Stimulated activated CD4-positive, alpha-beta T cell treated with anti-CD3 and anti-CD28 coated beads, Interleukin-4, amount 100 ng/mL, for 4 hours (primary cell): Measurements from ENCODE around the gene MYO1D.
"Not testable (repeated sequence)": the region's sequence is repeated elsewhere in the genome, so short reads cannot be mapped to it uniquely, and the experiment has no call there.

Experiments used
- DNase-seq, 2 experiments: peaks; one replicate each; pipeline ENCODE4 v3.0.0-alpha.2; 2020

Gene MYO1D

GRCh38 chr17:32564325-32564724 is 312.6 kb downstream of the MYO1D start:
- DNase-seq: no peak

DNA sequence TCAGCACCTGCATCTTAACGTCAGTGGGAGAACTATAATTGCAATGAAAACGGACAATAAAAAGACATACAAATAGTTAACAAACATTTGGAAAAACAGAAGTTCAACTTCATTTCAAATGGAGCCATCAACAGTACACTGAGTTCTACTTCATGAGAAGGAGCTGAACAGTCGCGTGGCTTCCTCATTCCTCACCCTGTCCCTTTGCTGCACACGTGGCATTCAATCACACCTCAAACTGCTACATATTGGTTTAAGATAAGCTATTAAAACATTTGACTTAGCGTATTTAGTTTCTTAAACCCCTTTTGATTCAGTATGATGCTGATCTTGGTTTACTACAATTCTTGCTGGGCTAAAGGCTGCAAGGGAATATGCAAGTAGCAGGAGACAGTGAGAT is 313.3 kb downstream of the MYO1D start:
- no peak for DNase-seq

DNA sequence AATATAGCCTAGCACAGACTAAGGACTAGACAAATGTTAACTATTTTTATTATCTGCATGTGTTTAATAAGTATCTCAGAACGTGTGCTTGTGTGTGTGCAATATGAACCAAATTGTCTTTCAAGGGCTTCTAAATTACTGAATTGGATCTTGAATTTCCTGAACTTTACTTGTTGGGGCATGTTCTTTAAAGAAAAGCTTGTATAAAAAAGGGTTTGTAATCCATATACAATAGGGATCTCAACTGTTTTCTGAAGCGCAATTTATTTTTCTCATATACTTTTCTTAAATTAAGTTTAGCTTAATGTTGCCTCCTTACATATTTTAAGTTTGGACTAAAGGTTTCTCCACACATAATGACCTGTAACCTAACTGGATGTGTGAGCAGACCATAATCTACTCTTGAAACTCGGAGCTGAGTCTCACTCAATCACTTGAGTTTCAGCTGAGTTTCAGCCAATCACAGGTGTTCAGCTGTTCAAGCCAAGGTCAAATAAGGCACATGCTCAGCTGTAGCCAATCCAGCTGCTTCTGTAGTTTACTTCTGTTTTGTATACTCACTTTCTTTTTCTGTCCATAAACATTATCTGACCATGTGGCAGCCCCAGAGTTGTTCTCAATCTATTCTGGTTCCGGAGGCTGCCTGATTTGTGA is 317.8 kb downstream of the MYO1D start:
- DNase-seq: no peak

- no peak for DNase-seq
These were observed 318.5 kb downstream of the MYO1D start for GRCh38 chr17:32558326-32558955.

DNA sequence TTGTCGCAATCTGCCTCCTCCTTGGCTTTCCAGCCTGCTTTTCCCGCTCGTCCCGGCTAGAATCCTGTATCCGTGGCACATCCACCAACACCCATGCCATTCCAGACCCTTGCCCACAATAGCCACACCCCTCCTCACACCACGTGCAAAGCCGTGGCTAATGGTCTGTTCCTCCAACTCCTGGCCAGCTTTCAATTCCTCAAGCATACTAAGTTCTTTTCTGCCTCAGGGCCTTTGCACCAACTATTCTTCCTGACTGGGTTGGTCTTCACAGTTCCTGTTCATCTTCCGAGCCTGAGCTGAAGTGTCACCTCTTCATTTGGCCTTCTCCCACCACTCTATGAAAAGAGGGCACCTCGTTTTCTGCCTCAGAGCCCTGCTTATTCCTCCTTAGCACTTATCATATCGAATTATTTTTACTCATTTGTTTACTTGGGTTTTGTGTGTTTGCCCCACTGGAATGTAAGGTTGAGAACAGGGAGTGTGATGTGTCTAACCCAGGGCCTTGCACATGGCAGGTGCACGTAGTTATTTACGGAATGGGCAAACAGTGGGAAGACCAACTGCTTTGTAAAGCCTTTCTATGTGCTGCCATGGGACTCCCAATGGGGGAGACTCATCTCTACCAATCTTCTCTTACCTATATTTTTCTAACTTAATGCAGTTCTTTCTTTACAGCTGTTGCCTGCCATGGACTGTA is 321.2 kb downstream of the MYO1D start:
- DNase-seq: no peak

GRCh38 chr17:32553168-32553567 is 323.8 kb downstream of the MYO1D start:
- DNase-seq: peak in 1 of 2 experiments; percentile 5

DNA sequence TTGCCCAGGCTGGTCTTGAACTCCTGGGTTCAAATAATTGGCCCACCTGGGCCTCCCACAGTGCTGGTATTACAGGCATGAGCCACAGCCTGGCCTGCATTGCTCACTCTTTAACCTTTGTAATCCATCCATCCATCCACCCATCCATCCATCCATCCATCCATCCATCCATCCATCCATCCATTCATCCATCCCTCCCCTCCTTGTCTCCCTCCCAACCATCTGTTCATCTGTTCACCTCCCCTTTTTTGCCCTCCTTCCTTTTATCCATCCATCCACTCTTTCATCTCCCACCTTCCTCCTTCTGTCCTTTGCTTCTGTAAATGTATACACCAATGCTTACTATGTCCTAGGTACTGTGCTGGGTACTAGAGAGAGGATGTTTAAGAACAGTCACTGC is 324.6 kb downstream of the MYO1D start:
- DNase-seq: no peak

GRCh38 chr17:32551186-32551955 is 325.6 kb downstream of the MYO1D start:
- DNase-seq: no peak

GRCh38 chr17:32549559-32549958 is 327.4 kb downstream of the MYO1D start:
- DNase-seq: no peak

DNA sequence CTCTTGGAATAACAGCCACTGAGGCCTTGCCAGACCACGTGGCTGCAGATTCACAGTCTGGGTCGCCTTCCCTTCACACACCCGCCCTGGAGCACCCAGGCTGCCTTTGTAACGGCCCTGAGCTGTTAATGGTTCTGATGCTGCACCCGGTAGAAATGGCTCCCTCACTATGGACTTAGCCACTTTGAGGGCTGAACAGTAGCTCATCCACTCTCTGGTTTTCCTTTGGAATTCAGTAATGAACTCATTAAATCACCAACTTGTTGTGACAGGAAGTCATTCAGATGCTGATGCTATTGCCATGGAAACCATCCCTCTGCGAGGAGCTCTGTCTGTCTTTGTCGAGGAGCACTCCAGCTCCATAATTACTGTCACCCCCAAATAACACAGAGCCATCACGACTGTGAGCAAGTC is 330.9 kb downstream of the MYO1D start:
- DNase-seq: no peak

- no peak for DNase-seq
These were observed 334.7 kb downstream of the MYO1D start for GRCh38 chr17:32542186-32542585.

GRCh38 chr17:32541640-32542039 is 335.3 kb downstream of the MYO1D start:
- DNase-seq: no peak

DNA sequence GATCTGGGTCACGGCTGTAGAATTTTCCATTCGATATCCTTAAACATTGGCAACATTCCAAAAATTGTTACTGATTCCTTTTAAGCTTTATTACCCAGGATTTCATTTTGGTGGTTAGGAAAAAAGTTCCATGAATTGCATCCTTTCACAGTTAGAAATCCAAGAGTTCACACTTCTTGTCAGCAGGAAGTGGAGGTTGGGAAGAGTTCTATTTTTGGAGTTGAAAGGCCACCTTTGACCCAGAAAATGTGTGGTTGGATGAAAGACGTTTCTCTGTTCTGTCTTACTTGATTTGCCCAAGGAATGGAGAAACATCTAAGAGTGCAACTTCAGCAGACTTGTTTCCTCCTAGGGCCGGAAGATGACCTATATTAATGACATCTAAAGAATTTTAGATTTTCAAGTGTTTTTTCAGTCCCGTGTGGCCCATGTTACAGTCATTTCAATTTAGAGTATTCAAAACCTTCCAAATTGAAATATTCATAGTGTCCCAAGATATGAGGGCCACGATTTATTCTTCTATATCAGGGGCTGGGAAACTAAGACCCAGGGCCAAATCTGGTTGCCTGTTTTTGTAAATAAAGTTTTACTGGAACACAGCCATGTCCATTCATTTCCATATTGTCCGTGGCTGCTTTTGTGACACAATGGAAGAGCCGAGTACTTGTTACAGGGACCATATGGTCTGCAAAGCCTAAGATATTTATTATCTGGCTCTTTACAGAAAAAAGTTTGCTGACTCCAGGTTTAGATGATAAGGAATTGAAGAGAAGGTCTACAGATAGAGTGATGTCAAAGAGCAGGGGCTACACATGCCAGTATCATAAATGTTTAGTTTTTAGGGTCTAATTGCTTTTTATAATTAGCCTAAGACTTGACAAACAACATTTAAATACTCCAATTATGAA is 339.9 kb downstream of the MYO1D start:
- DNase-seq: no peak

- DNase-seq: no peak
These were observed 343.6 kb downstream of the MYO1D start for GRCh38 chr17:32533296-32533695.

GRCh38 chr17:32529604-32530003 is 347.3 kb downstream of the MYO1D start:
- DNase-seq: no peak

- DNase-seq: no peak
These were observed 348.1 kb downstream of the MYO1D start for GRCh38 chr17:32528825-32529224.

GRCh38 chr17:32527146-32527545 is 349.8 kb downstream of the MYO1D start:
- DNase-seq: no peak

GRCh38 chr17:32525122-32525521 is 351.8 kb downstream of the MYO1D start:
- no peak for DNase-seq

- DNase-seq: not testable (repeated sequence)
These were observed 352.4 kb downstream of the MYO1D start for GRCh38 chr17:32524553-32524880.

- no peak for DNase-seq
These were observed 352.9 kb downstream of the MYO1D start for GRCh38 chr17:32523827-32524552.

- no peak for DNase-seq
These were observed 353.8 kb downstream of the MYO1D start for GRCh38 chr17:32523017-32523680.
